ENCODE results near the gene VWA3B. TPM values are rescaled to one million over a fixed set of nuclear protein-coding genes. Genes with fewer than 3 reads are reported as not detected.

The VWA3B gene
- total RNA-seq, 2 experiments from 2014 or later = not detected

DNA sequence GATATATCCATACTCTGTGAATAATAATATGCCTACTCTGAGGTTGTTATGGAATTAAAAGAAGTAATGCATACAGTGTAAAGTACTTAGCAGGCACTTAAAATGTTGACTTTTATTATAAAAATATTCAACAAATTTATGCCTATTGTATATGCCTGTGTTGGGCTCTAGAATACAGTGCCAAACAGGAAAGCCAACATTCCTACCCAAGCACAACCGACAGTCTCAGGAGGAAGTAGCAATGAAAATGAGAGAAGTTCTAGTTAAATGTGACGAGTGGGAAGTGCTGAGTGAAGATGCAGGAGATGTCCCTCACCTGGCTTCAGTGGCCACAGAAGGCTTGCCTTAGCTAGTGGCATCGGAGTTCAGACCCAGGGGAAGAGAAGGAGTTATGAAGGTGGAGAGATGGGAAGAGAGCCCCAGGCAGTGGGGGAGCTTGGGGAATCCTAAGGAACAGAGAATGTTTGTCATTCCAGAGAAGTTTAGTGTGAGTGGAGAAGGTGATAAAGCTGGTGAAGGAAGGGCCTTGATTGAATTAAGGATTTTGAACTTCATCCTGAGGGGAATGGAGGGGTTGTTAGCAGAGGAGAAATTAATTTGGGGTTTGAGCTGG, 153.9 kb downstream of the VWA3B start:
- H3K36me3 ChIP-seq (ENCODE audit: insufficient read depth, low read length) = no peaks in the 10 kb centered on the region
- BruUV-seq (replicated peaks) = no TSS peak
- no peaks in the 10 kb centered on the region for H3K9me3 ChIP-seq (ENCODE audit: low read length)
- H3K9me2 ChIP-seq (ENCODE audit: insufficient read depth, low read length) = no peaks in the 10 kb centered on the region
- no peaks in the 10 kb centered on the region for H3K79me2 ChIP-seq (ENCODE audit: insufficient read depth, low read depth, low read length)
- H3K4me3 ChIP-seq (ENCODE audit: low read depth, low read length, poor library complexity, severe bottlenecking) = no peak overlapping the region
- H3K4me2 ChIP-seq (ENCODE audit: low read length) = no peak overlapping the region
- H3K4me1 ChIP-seq (ENCODE audit: insufficient read depth, low read length, poor library complexity, severe bottlenecking) = no peaks in the 10 kb centered on the region
- DNase-seq (ENCODE audit: low spot score) = no peak
- no peak overlapping the region for H3K27ac ChIP-seq (ENCODE audit: low read depth, low read length, poor library complexity, severe bottlenecking)
- POLR2A ChIA-PET = no interaction called here
- TF ChIP-seq EZH2phosphoT487 (IDR thresholded peaks at IDR 0.05; ENCODE audit: borderline replicate concordance, low read depth, low read length) = no peak
- TF ChIP-seq, protein P1, sequence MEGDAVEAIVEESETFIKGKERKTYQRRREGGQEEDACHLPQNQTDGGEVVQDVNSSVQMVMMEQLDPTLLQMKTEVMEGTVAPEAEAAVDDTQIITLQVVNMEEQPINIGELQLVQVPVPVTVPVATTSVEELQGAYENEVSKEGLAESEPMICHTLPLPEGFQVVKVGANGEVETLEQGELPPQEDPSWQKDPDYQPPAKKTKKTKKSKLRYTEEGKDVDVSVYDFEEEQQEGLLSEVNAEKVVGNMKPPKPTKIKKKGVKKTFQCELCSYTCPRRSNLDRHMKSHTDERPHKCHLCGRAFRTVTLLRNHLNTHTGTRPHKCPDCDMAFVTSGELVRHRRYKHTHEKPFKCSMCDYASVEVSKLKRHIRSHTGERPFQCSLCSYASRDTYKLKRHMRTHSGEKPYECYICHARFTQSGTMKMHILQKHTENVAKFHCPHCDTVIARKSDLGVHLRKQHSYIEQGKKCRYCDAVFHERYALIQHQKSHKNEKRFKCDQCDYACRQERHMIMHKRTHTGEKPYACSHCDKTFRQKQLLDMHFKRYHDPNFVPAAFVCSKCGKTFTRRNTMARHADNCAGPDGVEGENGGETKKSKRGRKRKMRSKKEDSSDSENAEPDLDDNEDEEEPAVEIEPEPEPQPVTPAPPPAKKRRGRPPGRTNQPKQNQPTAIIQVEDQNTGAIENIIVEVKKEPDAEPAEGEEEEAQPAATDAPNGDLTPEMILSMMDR (conservative IDR thresholded peaks at IDR 0.05; ENCODE audit: low read length) = no peak
- no peak overlapping the region for H2AFZ ChIP-seq (ENCODE audit: low read length)
- no peaks in the 10 kb centered on the region for H4K20me1 ChIP-seq (ENCODE audit: insufficient read depth, low read length)
- intact Hi-C loops (cut with micrococcal nuclease; ENCODE audit: unreplicated experiment) = no loop called here
- CTCF ChIA-PET (ENCODE audit: unreplicated experiment) = no interaction called here

DNA sequence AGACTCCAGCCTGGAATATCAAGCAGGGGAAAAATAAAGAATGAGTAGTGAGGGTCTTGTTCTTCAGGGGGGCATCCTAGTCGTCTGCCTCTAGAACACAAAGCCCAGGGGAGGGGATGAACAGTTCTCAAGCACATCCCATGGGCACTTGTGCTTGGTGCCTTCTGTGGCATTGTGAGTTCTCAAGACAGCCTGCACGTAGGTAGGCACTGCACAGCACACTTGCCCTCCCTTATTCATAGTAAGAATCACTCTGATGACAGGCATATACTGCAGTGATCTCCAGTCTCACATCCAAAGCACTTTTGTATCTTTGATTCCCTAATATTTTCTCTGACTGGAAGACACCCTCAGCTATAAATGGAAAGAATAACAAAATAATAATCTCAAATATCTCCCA, 154.6 kb downstream of the VWA3B start:
- POLR2A ChIA-PET = no interaction called here
- H3K36me3 ChIP-seq (ENCODE audit: insufficient read depth, low read length) = no peaks in the 10 kb centered on the region
- no peaks in the 10 kb centered on the region for H3K9me3 ChIP-seq (ENCODE audit: low read length)
- no peaks in the 10 kb centered on the region for H4K20me1 ChIP-seq (ENCODE audit: insufficient read depth, low read length)
- TF ChIP-seq EZH2phosphoT487 (IDR thresholded peaks at IDR 0.05; ENCODE audit: borderline replicate concordance, low read depth, low read length) = no peak
- TF ChIP-seq, protein P1 (conservative IDR thresholded peaks at IDR 0.05; ENCODE audit: low read length) = no peak
- no peak overlapping the region for H3K4me3 ChIP-seq (ENCODE audit: low read depth, low read length, poor library complexity, severe bottlenecking)
- no peaks in the 10 kb centered on the region for H3K9me2 ChIP-seq (ENCODE audit: insufficient read depth, low read length)
- H3K79me2 ChIP-seq (ENCODE audit: insufficient read depth, low read depth, low read length) = no peaks in the 10 kb centered on the region
- no peak overlapping the region for H3K27ac ChIP-seq (ENCODE audit: low read depth, low read length, poor library complexity, severe bottlenecking)
- DNase-seq (ENCODE audit: low spot score) = no peak
- no peak overlapping the region for H2AFZ ChIP-seq (ENCODE audit: low read length)
- no peaks in the 10 kb centered on the region for H3K4me1 ChIP-seq (ENCODE audit: insufficient read depth, low read length, poor library complexity, severe bottlenecking)
- H3K4me2 ChIP-seq (ENCODE audit: low read length) = no peak overlapping the region
- no TSS peak for BruUV-seq (replicated peaks)
- intact Hi-C loops (cut with micrococcal nuclease; ENCODE audit: unreplicated experiment) = no loop called here
- CTCF ChIA-PET (ENCODE audit: unreplicated experiment) = no interaction called here

DNA sequence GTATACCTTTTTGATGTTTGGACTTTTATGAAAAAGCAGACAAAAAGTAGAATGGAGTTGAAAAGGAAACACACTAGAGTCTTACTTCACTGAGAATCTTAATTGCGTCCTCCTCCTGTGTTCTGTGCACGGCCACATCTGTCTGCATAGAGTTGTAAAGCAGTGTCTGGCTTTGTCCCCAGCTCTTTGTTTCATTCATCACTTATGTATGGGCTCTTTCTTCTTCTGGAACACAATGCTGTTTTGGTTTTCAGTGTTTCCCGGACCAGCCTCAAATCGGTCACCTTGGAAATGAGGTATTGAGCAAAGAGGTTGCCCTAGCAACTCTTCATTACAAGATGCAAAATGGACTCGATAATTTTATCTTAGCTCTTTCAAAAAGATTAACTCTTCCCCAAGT, 155.0 kb downstream of the VWA3B start:
- no peaks in the 10 kb centered on the region for H3K9me3 ChIP-seq (ENCODE audit: low read length)
- BruUV-seq (replicated peaks) = no TSS peak
- H3K4me2 ChIP-seq (ENCODE audit: low read length) = no peak overlapping the region
- H3K36me3 ChIP-seq (ENCODE audit: insufficient read depth, low read length) = no peaks in the 10 kb centered on the region
- H3K79me2 ChIP-seq (ENCODE audit: insufficient read depth, low read depth, low read length) = no peaks in the 10 kb centered on the region
- CTCF ChIA-PET (ENCODE audit: unreplicated experiment) = interaction anchor here (0.5 kb wide), 1 partner anchor 64 kb away, joined by 3 read pairs; no protein-coding TSS in a partner anchor
- intact Hi-C loops (cut with micrococcal nuclease; ENCODE audit: unreplicated experiment) = no loop called here
- no peaks in the 10 kb centered on the region for H3K4me1 ChIP-seq (ENCODE audit: insufficient read depth, low read length, poor library complexity, severe bottlenecking)
- H4K20me1 ChIP-seq (ENCODE audit: insufficient read depth, low read length) = no peaks in the 10 kb centered on the region
- no peak overlapping the region for H3K27ac ChIP-seq (ENCODE audit: low read depth, low read length, poor library complexity, severe bottlenecking)
- TF ChIP-seq EZH2phosphoT487 (IDR thresholded peaks at IDR 0.05; ENCODE audit: borderline replicate concordance, low read depth, low read length) = no peak
- TF ChIP-seq, protein P1 (conservative IDR thresholded peaks at IDR 0.05; ENCODE audit: low read length) = no peak
- DNase-seq (ENCODE audit: low spot score) = no peak
- H3K9me2 ChIP-seq (ENCODE audit: insufficient read depth, low read length) = no peaks in the 10 kb centered on the region
- POLR2A ChIA-PET = interaction anchor here (0.6 kb wide), 1 partner anchor 261 kb away, joined by 4 read pairs; no protein-coding TSS in a partner anchor
- H3K4me3 ChIP-seq (ENCODE audit: low read depth, low read length, poor library complexity, severe bottlenecking) = no peak overlapping the region
- no peak overlapping the region for H2AFZ ChIP-seq (ENCODE audit: low read length)
